Measurements from ENCODE around the gene SHROOM4.

Gene SHROOM4

GRCh38 chrX:50565718-50566117, 248.3 kb downstream of the SHROOM4 start:
- no peaks in the 10 kb centered on the region for H3K36me3 ChIP-seq (ENCODE audit: control insufficient read depth, low read length)
- no peaks in the 10 kb centered on the region for H3K27me3 ChIP-seq (ENCODE audit: control insufficient read depth, low read length)
- H3K9me3 ChIP-seq (ENCODE audit: control insufficient read depth, insufficient read depth, low read length): no peaks in the 10 kb centered on the region
- H3K4me2 ChIP-seq (ENCODE audit: low read length): no peak overlapping the region
- no peak for TF ChIP-seq CTCF (IDR thresholded peaks at IDR 0.05; ENCODE audit: low read depth, low read length, poor library complexity, severe bottlenecking)
- TF ChIP-seq EZH2phosphoT487 (IDR thresholded peaks at IDR 0.05; ENCODE audit: borderline replicate concordance, low read length): no peak
- H3K27ac ChIP-seq (ENCODE audit: low read depth, low read length): no peak overlapping the region
- H3F3A ChIP-seq (ENCODE audit: control insufficient read depth, insufficient read depth): no peaks in the 10 kb centered on the region
- H4K20me1 ChIP-seq (ENCODE audit: control insufficient read depth, insufficient read depth, low read depth, low read length): no peaks in the 10 kb centered on the region
- no peak overlapping the region for H3K4me3 ChIP-seq (ENCODE audit: low read length)
- no peaks in the 10 kb centered on the region for H3K9me2 ChIP-seq (replicated peaks; ENCODE audit: control insufficient read depth, low read length)
- H3K79me2 ChIP-seq (ENCODE audit: control insufficient read depth, low read length): no peaks in the 10 kb centered on the region
- H3K4me1 ChIP-seq (ENCODE audit: control insufficient read depth, low read length): no peaks in the 10 kb centered on the region

All from DOHH2 (cell line).